Measurements from ENCODE around the gene GPANK1. TPM values are rescaled to one million over a fixed set of nuclear protein-coding genes. Genes with fewer than 3 reads are reported as not detected.

Gene GPANK1
- total and polyA plus RNA-seq, 2 of the 4 experiments (the other 2 are of a cell fraction) = 6.1 to 13.8 TPM

DNA sequence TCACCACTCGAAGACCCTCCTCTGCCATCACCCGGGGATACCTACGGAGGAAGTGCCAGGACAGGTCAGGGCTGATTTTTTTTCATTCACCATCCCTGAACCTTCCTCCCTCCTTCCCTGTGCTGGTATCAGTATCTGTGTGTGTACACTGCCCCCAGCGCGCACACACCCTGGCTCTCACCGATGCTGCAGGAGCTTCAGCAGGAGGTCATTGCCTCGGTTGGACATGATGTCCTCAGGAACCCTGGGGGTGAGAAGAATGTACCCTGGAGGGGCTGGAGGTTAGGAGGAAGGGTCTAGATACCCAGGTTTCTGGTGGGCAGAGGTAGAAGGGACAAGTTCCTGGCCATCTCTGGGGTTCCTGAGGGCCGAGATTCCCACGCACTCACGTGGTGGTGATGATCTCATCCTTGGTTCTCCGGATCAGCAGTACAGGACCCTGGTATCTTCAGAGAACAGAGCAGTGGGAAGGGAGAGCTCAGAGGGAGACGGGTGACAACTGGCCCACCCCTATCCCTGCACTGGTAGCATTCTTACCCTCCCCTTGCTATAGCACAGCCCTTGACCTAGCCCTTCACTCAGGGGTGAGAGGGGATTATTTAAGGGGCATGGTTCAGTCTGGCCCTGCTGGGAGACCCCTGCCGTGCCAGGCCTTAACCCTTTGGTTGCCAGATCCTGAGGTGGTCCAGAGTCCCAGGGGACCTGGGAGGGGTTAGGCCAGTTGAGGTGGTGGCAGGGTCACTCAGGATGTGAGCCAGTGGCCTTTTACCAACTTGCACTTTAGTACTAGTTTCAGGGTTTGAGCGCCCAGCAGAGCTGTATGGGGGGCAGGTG lies 23.3 kb upstream of the GPANK1 start:
- BruUV-seq (replicated peaks) = no TSS peak
- dilution Hi-C loops (cut with HindIII; ENCODE audit: low sequenced_read_pairs, unreplicated experiment) (no loop called here), in situ Hi-C loops (cut with MboI; ENCODE audit: low sequenced_read_pairs) (loop anchor here (10.0 kb wide), 2 partner anchors 147 to 257 kb away; partner anchors contain the start of gene CFB), intact Hi-C loops (cut with micrococcal nuclease) (no loop called here)
- H2AK9ac ChIP-seq (replicated peaks; ENCODE audit: low read depth, low read length, poor library complexity) = no peak overlapping the region
- peaks cover 0 to 2% of the 10 kb centered on the region in 2 experiments; a peak in 1 of 4 replicates for H3K79me1 ChIP-seq (ENCODE audit: low read depth in 1 of 2, low read length in 2 of 2)
- H3K23ac ChIP-seq (ENCODE audit: low read depth, low read length) = no peak overlapping the region
- H3K9me1 ChIP-seq (ENCODE audit: insufficient read depth, low read length) = 0 out of 2 replicates have a peak, but pooled peaks cover 5% of the 10 kb centered on the region
- H3K14ac ChIP-seq (replicated peaks; ENCODE audit: low read depth, low read length) = no peak overlapping the region
- WGBS, 2 experiments (ENCODE audit: extremely low coverage in 2 of 2, insufficient read length in 1 of 2) = no CpG with 5 or more reads among the region's 14 CpGs
- no peak overlapping the region for H2BK120ac ChIP-seq (ENCODE audit: low read depth, low read length)
- H3K4me2 ChIP-seq (ENCODE audit: low read depth, low read length) = no peak overlapping the region
- H3K36me3 ChIP-seq (ENCODE audit: control insufficient read depth, insufficient read depth, low read length) = peaks cover 62% of the 10 kb centered on the region
- no peak overlapping the region for H2BK5ac ChIP-seq (ENCODE audit: low read depth, low read length, poor library complexity, severe bottlenecking)
- H3K56ac ChIP-seq (ENCODE audit: extremely low read depth, insufficient read depth, low read length) = no peak overlapping the region
- ChIA-PET POLR2A (ENCODE audit: unreplicated experiment) (no interaction called here), CTCF (no interaction called here)
- ATAC-seq (ENCODE audit: low read depth) (no peak), DNase-seq (no peak)
- no peak overlapping the region for H3K4me3 ChIP-seq (ENCODE audit: insufficient read depth, low read depth, low read length)
- no peak overlapping the region for H2BK20ac ChIP-seq (ENCODE audit: low read depth, low read length)
- no peak overlapping the region for H3K9ac ChIP-seq (ENCODE audit: low read depth, low read length)
- H2AK5ac ChIP-seq (ENCODE audit: low read depth, low read length) = no peak overlapping the region
- TF ChIP-seq MXI1 (IDR thresholded peaks at IDR 0.05; ENCODE audit: borderline replicate concordance, low read depth, low read length) (no peak), RFX5 (IDR thresholded peaks at IDR 0.05; ENCODE audit: low read depth, low read length) (no peak), NFE2L2 (IDR thresholded peaks at IDR 0.05; ENCODE audit: low read depth, low read length) (no peak), CHD1 (IDR thresholded peaks at IDR 0.05; ENCODE audit: low read depth, low read length) (no peak), RCOR1 (IDR thresholded peaks at IDR 0.05; ENCODE audit: insufficient replicate concordance, low read length) (no peak), MAFK (IDR thresholded peaks at IDR 0.05; ENCODE audit: low read depth, low read length) (no peak), RAD21 (IDR thresholded peaks at IDR 0.05; ENCODE audit: low read length) (no peak), FOS (IDR thresholded peaks at IDR 0.05; ENCODE audit: low read depth, low read length) (no peak), BHLHE40 (IDR thresholded peaks at IDR 0.05; ENCODE audit: low read depth, low read length) (no peak), USF2 (IDR thresholded peaks at IDR 0.05; ENCODE audit: low read depth, low read length) (no peak), POLR2A (IDR thresholded peaks at IDR 0.05; ENCODE audit: low read depth, low read length) (no peak), MAZ (IDR thresholded peaks at IDR 0.05; ENCODE audit: borderline replicate concordance, low read depth, low read length) (no peak), CEBPB (IDR thresholded peaks at IDR 0.05; ENCODE audit: low read depth, low read length) (no peak), SMC3 (IDR thresholded peaks at IDR 0.05; ENCODE audit: low read depth, low read length) (no peak)
- TF ChIP-seq, protein P1, sequence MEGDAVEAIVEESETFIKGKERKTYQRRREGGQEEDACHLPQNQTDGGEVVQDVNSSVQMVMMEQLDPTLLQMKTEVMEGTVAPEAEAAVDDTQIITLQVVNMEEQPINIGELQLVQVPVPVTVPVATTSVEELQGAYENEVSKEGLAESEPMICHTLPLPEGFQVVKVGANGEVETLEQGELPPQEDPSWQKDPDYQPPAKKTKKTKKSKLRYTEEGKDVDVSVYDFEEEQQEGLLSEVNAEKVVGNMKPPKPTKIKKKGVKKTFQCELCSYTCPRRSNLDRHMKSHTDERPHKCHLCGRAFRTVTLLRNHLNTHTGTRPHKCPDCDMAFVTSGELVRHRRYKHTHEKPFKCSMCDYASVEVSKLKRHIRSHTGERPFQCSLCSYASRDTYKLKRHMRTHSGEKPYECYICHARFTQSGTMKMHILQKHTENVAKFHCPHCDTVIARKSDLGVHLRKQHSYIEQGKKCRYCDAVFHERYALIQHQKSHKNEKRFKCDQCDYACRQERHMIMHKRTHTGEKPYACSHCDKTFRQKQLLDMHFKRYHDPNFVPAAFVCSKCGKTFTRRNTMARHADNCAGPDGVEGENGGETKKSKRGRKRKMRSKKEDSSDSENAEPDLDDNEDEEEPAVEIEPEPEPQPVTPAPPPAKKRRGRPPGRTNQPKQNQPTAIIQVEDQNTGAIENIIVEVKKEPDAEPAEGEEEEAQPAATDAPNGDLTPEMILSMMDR (conservative IDR thresholded peaks at IDR 0.05; ENCODE audit: low read depth, low read length) = no peak
- no peaks in the 10 kb centered on the region for H4K20me1 ChIP-seq (ENCODE audit: insufficient read depth, low read length)
- H3K27ac ChIP-seq (ENCODE audit: insufficient read depth, low read length) = no peak overlapping the region
- no peaks in the 10 kb centered on the region for H3K9me3 ChIP-seq (ENCODE audit: control insufficient read depth, insufficient read depth, low read length)
- H3K18ac ChIP-seq (ENCODE audit: low read depth, low read length) = no peak overlapping the region
- no peaks in the 10 kb centered on the region for H3K27me3 ChIP-seq (ENCODE audit: control insufficient read depth, insufficient read depth, low read length)
- no peak overlapping the region for H3K4ac ChIP-seq (ENCODE audit: low read depth, low read length)
- no peak overlapping the region for H2AFZ ChIP-seq (replicated peaks; ENCODE audit: low read length, poor library complexity)
- no peak overlapping the region for H4K5ac ChIP-seq (ENCODE audit: low read depth, low read length)
- no peak overlapping the region for H4K91ac ChIP-seq (ENCODE audit: insufficient read depth, low read depth, low read length)
- H2BK15ac ChIP-seq (ENCODE audit: low read depth, low read length) = no peak overlapping the region
- H3K4me1 ChIP-seq (ENCODE audit: control insufficient read depth, insufficient read depth, low read length) = peaks cover 3% of the 10 kb centered on the region; the same call in 1 of the 2 replicates
- H4K8ac ChIP-seq (ENCODE audit: low read depth in 2 of 2, low read length in 2 of 2) = no peak overlapping the region

Measured in IMR-90 (cell line).